Rectal smooth muscle tissue (tissue), 1 donor: ENCODE measurements around the gene MATCAP1.

Experiments
- H3K27ac ChIP-seq: one replicate; pipeline ENCODE4 v1.7.0; 2013; ENCODE audit warnings: low read depth, low read length, inconsistent platforms
- H3K27me3 ChIP-seq: one replicate; pipeline ENCODE4 v1.7.0; 2013; ENCODE audit warnings: low read length; ENCODE audit not compliant: control insufficient read depth, insufficient read depth
- H3K36me3 ChIP-seq: one replicate; pipeline ENCODE4 v1.7.0; 2013; ENCODE audit warnings: low read length; ENCODE audit not compliant: control insufficient read depth, insufficient read depth
- H3K4me1 ChIP-seq: one replicate; pipeline ENCODE4 v1.7.0; 2013; ENCODE audit warnings: low read length; ENCODE audit not compliant: control insufficient read depth, insufficient read depth
- H3K4me3 ChIP-seq: one replicate; pipeline ENCODE4 v1.7.0; 2013; ENCODE audit warnings: low read length
- H3K9ac ChIP-seq: one replicate; pipeline ENCODE4 v1.7.0; 2013; ENCODE audit warnings: low read length

The MATCAP1 gene

GRCh38 chr16:67183627-67184452 lies at the start of gene MATCAP1:
Gene MATCAP1, minus strand, starts transcription at chr16:67183963. Its CDS starts 3,353 bp downstream, at chr16:67180610.
- H3K9ac ChIP-seq = peak within 1 kb of the TSS; percentile 67
- peak within 1 kb of the TSS; percentile 93 for H3K27ac ChIP-seq
- no peaks in the 10 kb centered on the region for H3K27me3 ChIP-seq
- no peaks in the 10 kb centered on the region for H3K36me3 ChIP-seq
- peaks cover 5% of the 10 kb centered on the region for H3K4me1 ChIP-seq
- peak within 1 kb of the TSS; percentile 71 for H3K4me3 ChIP-seq

GRCh38 chr16:67230809-67231660 lies 47.3 kb upstream of the MATCAP1 start:
- H3K36me3 ChIP-seq = peaks cover 36% of the 10 kb centered on the region
- no peak overlapping the region for H3K9ac ChIP-seq
- H3K27ac ChIP-seq = no peak overlapping the region
- no peak overlapping the region for H3K4me3 ChIP-seq
- no peaks in the 10 kb centered on the region for H3K27me3 ChIP-seq
- H3K4me1 ChIP-seq = peaks cover 6% of the 10 kb centered on the region

- no peaks in the 10 kb centered on the region for H3K27me3 ChIP-seq
- H3K36me3 ChIP-seq = peaks cover 31% of the 10 kb centered on the region
- no peak overlapping the region for H3K27ac ChIP-seq
Observed at GRCh38 chr16:67229906-67230808, 46.4 kb upstream of the MATCAP1 start.

GRCh38 chr16:67228905-67229304 lies 45.1 kb upstream of the MATCAP1 start:
- H3K9ac ChIP-seq = no peak overlapping the region
- peaks cover 8% of the 10 kb centered on the region for H3K4me1 ChIP-seq
- H3K36me3 ChIP-seq = peaks cover 23% of the 10 kb centered on the region
- H3K27ac ChIP-seq = no peak overlapping the region
- H3K27me3 ChIP-seq = no peaks in the 10 kb centered on the region
- H3K4me3 ChIP-seq = no peak overlapping the region

More at GRCh38 chr16:67229906-67230808, 46.4 kb upstream of the MATCAP1 start:
- H3K4me1 ChIP-seq = peaks cover 8% of the 10 kb centered on the region
- H3K9ac ChIP-seq = no peak overlapping the region
- H3K4me3 ChIP-seq = no peak overlapping the region

GRCh38 chr16:67228034-67228785 lies 44.4 kb upstream of the MATCAP1 start:
- no peak overlapping the region for H3K27ac ChIP-seq
- no peak overlapping the region for H3K9ac ChIP-seq
- no peaks in the 10 kb centered on the region for H3K27me3 ChIP-seq
- H3K4me1 ChIP-seq = peaks cover 8% of the 10 kb centered on the region
- peaks cover 23% of the 10 kb centered on the region for H3K36me3 ChIP-seq
- peak overlapping the region; percentile 96 for H3K4me3 ChIP-seq

GRCh38 chr16:67227567-67227921 lies 43.8 kb upstream of the MATCAP1 start:
- Histone ChIP-seq H3K4me3 (peak overlapping the region; percentile 96), H3K9ac (peak overlapping the region; percentile 92), H3K36me3 (peaks cover 23% of the 10 kb centered on the region), H3K4me1 (peaks cover 8% of the 10 kb centered on the region), H3K27me3 (no peaks in the 10 kb centered on the region), H3K27ac (peak overlapping the region; percentile 81)

- H3K4me3 ChIP-seq = peak within 1 kb of the TSS; percentile 96
- peak within 1 kb of the TSS; percentile 81 for H3K27ac ChIP-seq
- peak within 1 kb of the TSS; percentile 92 for H3K9ac ChIP-seq
- H3K4me1 ChIP-seq = peaks cover 8% of the 10 kb centered on the region
- H3K27me3 ChIP-seq = no peaks in the 10 kb centered on the region
- peaks cover 23% of the 10 kb centered on the region for H3K36me3 ChIP-seq
Observed at GRCh38 chr16:67226804-67227566, 43.2 kb upstream of the MATCAP1 start, which contains the start of gene TMEM208. Gene TMEM208, plus strand, starts transcription at chr16:67227130. Its CDS starts 89 bp downstream, at chr16:67227219.

GRCh38 chr16:67226295-67226803 lies 42.6 kb upstream of the MATCAP1 start:
- Histone ChIP-seq H3K4me3 (peak overlapping the region; percentile 96), H3K27me3 (no peaks in the 10 kb centered on the region), H3K27ac (peak overlapping the region; percentile 81), H3K4me1 (peaks cover 8% of the 10 kb centered on the region), H3K9ac (peak overlapping the region; percentile 60), H3K36me3 (peaks cover 23% of the 10 kb centered on the region)

- Histone ChIP-seq H3K4me1 (peaks cover 8% of the 10 kb centered on the region), H3K27me3 (no peaks in the 10 kb centered on the region), H3K4me3 (no peak overlapping the region), H3K9ac (no peak overlapping the region), H3K36me3 (peaks cover under 1% of the 10 kb centered on the region), H3K27ac (no peak overlapping the region)
Observed at GRCh38 chr16:67223992-67224391, 40.2 kb upstream of the MATCAP1 start.

- Histone ChIP-seq H3K4me1 (no peaks in the 10 kb centered on the region), H3K9ac (no peak overlapping the region), H3K36me3 (no peaks in the 10 kb centered on the region), H3K27ac (no peak overlapping the region), H3K27me3 (no peaks in the 10 kb centered on the region), H3K4me3 (no peak overlapping the region)
Observed at GRCh38 chr16:67216612-67217490, 33.1 kb upstream of the MATCAP1 start.
